GM12891 (cell line): ENCODE results near the gene CRYBA4.

Experiments used
- POLR2A ChIP-seq: IDR thresholded peaks from 2 replicates; pipeline ENCODE4 v1.6.1; 2011; ENCODE audit warnings: low read depth, low read length, control low read depth
- POLR2AphosphoS5 ChIP-seq: IDR thresholded peaks from 2 replicates; pipeline ENCODE4 v1.6.1; 2011; ENCODE audit warnings: low read depth, low read length, control low read depth
- SPI1 ChIP-seq: IDR thresholded peaks from 2 replicates; pipeline ENCODE4 v1.6.1; 2011; ENCODE audit warnings: low read depth, low read length, control low read depth
- TAF1 ChIP-seq: IDR thresholded peaks from 2 replicates; pipeline ENCODE4 v1.6.1; 2011; ENCODE audit warnings: low read depth, low read length, control low read depth

GRCh38 chr22:26592421-26592891 is 29.3 kb upstream of the CRYBA4 start:
- TF ChIP-seq POLR2AphosphoS5: no peak
- no peak for TF ChIP-seq POLR2A
- 0 out of 2 replicates have a peak, but pooled peaks have one; percentile 17 for TF ChIP-seq SPI1
- TF ChIP-seq TAF1: no peak
